Measurements from ENCODE around the gene STK32B.

The STK32B gene

DNA sequence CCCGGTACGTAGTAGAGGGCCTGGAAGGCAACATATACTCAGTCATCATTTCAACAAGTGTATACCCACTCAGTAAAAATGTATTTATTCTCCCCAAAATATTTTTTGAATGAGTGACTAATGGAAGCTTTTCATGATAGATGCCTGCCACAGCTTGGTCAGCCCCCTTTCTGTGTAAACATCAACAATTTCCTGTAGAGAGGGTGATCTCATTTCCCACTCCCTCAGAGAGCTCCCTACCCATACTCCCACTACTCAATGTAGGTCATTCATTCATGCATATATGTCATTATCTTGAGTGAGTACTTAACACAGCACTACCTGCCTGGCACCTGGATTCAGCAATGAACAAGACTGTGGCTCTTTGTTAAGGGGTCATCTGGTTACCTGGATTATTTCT lies 81.9 kb downstream of the STK32B start:
- ChIA-PET POLR2A (no interaction called here), CTCF (no interaction called here)
- H3K4me1 ChIP-seq (ENCODE audit: control insufficient read depth, insufficient read depth, low read length), result no peaks in the 10 kb centered on the region
- H3K36me3 ChIP-seq (ENCODE audit: control insufficient read depth in 2 of 2, insufficient read depth in 1 of 2, low read length in 2 of 2), result no peaks in the 10 kb centered on the region
- H3K9me3 ChIP-seq (ENCODE audit: control insufficient read depth, insufficient read depth, low read depth, low read length), result no peaks in the 10 kb centered on the region
- no peak overlapping the region for H3K4me3 ChIP-seq (ENCODE audit: low read depth, low read length)
- no peak overlapping the region for H3K27ac ChIP-seq (ENCODE audit: extremely low read depth, low read depth, low read length)
- TF ChIP-seq, protein P1, sequence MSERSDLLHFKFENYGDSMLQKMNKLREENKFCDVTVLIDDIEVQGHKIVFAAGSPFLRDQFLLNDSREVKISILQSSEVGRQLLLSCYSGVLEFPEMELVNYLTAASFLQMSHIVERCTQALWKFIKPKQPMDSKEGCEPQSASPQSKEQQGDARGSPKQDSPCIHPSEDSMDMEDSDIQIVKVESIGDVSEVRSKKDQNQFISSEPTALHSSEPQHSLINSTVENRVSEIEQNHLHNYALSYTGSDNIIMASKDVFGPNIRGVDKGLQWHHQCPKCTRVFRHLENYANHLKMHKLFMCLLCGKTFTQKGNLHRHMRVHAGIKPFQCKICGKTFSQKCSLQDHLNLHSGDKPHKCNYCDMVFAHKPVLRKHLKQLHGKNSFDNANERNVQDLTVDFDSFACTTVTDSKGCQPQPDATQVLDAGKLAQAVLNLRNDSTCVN (tag by site-specific recombination; optimal IDR thresholded peaks at IDR 0.05), result no peak
- TF ChIP-seq ZNF548 (tag by site-specific recombination; IDR thresholded peaks at IDR 0.05) (no peak), PRDM1 (tag by site-specific recombination; IDR thresholded peaks at IDR 0.05) (no peak), ZNF37A (tag by site-specific recombination; IDR thresholded peaks at IDR 0.05) (no peak), OSR2 (tag by site-specific recombination; IDR thresholded peaks at IDR 0.05) (no peak), WT1 (tag by site-specific recombination; IDR thresholded peaks at IDR 0.05) (no peak), ZBTB7A (tag by site-specific recombination; IDR thresholded peaks at IDR 0.05; ENCODE audit: low read depth) (no peak), ZNF354C (tag by site-specific recombination; IDR thresholded peaks at IDR 0.05; ENCODE audit: borderline replicate concordance, low read depth) (no peak), ZNF274 (IDR thresholded peaks at IDR 0.05; ENCODE audit: low read length) (no peak), ZNF274 (tag by site-specific recombination; IDR thresholded peaks at IDR 0.05; ENCODE audit: borderline replicate concordance) (no peak), ZNF626 (tag by site-specific recombination; IDR thresholded peaks at IDR 0.05) (no peak), ZNF561 (tag by site-specific recombination; IDR thresholded peaks at IDR 0.05; ENCODE audit: borderline replicate concordance) (no peak), ZNF223 (tag by site-specific recombination; IDR thresholded peaks at IDR 0.05) (no peak), ZBTB20 (tag by site-specific recombination; IDR thresholded peaks at IDR 0.05) (no peak), ZEB2 (tag by site-specific recombination; IDR thresholded peaks at IDR 0.05) (no peak), ZNF2 (tag by site-specific recombination; IDR thresholded peaks at IDR 0.05) (no peak), ZNF394 (tag by site-specific recombination; IDR thresholded peaks at IDR 0.05; ENCODE audit: borderline replicate concordance) (no peak)
- TF ChIP-seq, protein P2, sequence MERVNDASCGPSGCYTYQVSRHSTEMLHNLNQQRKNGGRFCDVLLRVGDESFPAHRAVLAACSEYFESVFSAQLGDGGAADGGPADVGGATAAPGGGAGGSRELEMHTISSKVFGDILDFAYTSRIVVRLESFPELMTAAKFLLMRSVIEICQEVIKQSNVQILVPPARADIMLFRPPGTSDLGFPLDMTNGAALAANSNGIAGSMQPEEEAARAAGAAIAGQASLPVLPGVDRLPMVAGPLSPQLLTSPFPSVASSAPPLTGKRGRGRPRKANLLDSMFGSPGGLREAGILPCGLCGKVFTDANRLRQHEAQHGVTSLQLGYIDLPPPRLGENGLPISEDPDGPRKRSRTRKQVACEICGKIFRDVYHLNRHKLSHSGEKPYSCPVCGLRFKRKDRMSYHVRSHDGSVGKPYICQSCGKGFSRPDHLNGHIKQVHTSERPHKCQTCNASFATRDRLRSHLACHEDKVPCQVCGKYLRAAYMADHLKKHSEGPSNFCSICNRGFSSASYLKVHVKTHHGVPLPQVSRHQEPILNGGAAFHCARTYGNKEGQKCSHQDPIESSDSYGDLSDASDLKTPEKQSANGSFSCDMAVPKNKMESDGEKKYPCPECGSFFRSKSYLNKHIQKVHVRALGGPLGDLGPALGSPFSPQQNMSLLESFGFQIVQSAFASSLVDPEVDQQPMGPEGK (tag by site-specific recombination; IDR thresholded peaks at IDR 0.05), result no peak
- TF ChIP-seq, protein P3, sequence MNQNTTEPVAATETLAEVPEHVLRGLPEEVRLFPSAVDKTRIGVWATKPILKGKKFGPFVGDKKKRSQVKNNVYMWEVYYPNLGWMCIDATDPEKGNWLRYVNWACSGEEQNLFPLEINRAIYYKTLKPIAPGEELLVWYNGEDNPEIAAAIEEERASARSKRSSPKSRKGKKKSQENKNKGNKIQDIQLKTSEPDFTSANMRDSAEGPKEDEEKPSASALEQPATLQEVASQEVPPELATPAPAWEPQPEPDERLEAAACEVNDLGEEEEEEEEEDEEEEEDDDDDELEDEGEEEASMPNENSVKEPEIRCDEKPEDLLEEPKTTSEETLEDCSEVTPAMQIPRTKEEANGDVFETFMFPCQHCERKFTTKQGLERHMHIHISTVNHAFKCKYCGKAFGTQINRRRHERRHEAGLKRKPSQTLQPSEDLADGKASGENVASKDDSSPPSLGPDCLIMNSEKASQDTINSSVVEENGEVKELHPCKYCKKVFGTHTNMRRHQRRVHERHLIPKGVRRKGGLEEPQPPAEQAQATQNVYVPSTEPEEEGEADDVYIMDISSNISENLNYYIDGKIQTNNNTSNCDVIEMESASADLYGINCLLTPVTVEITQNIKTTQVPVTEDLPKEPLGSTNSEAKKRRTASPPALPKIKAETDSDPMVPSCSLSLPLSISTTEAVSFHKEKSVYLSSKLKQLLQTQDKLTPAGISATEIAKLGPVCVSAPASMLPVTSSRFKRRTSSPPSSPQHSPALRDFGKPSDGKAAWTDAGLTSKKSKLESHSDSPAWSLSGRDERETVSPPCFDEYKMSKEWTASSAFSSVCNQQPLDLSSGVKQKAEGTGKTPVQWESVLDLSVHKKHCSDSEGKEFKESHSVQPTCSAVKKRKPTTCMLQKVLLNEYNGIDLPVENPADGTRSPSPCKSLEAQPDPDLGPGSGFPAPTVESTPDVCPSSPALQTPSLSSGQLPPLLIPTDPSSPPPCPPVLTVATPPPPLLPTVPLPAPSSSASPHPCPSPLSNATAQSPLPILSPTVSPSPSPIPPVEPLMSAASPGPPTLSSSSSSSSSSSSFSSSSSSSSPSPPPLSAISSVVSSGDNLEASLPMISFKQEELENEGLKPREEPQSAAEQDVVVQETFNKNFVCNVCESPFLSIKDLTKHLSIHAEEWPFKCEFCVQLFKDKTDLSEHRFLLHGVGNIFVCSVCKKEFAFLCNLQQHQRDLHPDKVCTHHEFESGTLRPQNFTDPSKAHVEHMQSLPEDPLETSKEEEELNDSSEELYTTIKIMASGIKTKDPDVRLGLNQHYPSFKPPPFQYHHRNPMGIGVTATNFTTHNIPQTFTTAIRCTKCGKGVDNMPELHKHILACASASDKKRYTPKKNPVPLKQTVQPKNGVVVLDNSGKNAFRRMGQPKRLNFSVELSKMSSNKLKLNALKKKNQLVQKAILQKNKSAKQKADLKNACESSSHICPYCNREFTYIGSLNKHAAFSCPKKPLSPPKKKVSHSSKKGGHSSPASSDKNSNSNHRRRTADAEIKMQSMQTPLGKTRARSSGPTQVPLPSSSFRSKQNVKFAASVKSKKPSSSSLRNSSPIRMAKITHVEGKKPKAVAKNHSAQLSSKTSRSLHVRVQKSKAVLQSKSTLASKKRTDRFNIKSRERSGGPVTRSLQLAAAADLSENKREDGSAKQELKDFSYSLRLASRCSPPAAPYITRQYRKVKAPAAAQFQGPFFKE (tag by site-specific recombination; IDR thresholded peaks at IDR 0.05; ENCODE audit: borderline replicate concordance), result no peak
- TF ChIP-seq, protein P4, sequence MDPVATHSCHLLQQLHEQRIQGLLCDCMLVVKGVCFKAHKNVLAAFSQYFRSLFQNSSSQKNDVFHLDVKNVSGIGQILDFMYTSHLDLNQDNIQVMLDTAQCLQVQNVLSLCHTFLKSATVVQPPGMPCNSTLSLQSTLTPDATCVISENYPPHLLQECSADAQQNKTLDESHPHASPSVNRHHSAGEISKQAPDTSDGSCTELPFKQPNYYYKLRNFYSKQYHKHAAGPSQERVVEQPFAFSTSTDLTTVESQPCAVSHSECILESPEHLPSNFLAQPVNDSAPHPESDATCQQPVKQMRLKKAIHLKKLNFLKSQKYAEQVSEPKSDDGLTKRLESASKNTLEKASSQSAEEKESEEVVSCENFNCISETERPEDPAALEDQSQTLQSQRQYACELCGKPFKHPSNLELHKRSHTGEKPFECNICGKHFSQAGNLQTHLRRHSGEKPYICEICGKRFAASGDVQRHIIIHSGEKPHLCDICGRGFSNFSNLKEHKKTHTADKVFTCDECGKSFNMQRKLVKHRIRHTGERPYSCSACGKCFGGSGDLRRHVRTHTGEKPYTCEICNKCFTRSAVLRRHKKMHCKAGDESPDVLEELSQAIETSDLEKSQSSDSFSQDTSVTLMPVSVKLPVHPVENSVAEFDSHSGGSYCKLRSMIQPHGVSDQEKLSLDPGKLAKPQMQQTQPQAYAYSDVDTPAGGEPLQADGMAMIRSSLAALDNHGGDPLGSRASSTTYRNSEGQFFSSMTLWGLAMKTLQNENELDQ (tag by site-specific recombination; IDR thresholded peaks at IDR 0.05; ENCODE audit: low read depth), result no peak

Data from HEK293 (cell line).